GM12865 (cell line): ENCODE measurements around the gene OAS3.

Experiments
- DNase-seq: peaks from one replicate; pipeline ENCODE4 v3.0.0; 2010; ENCODE audit warnings: low read depth
- H3K4me3 ChIP-seq: 2 replicates; pipeline ENCODE4 v1.5.1; 2011; ENCODE audit warnings: mild to moderate bottlenecking, low read depth, low read length, control low read depth
- CTCF ChIP-seq: IDR thresholded peaks from 2 replicates; pipeline ENCODE4 v1.5.1; 2011; ENCODE audit warnings: low read length, control low read depth, low read depth, inconsistent platforms; ENCODE audit not compliant: insufficient read depth; ENCODE audit errors: missing control alignments

The OAS3 gene

GRCh38 chr12:112927475-112927874 is 10.8 kb upstream of the OAS3 start:
- H3K4me3 ChIP-seq, result no peak overlapping the region
- TF ChIP-seq CTCF, result no peak
- DNase-seq, result no peak

GRCh38 chr12:112927925-112928324 is 10.3 kb upstream of the OAS3 start:
- no peak for TF ChIP-seq CTCF
- H3K4me3 ChIP-seq, result no peak overlapping the region
- DNase-seq, result no peak

GRCh38 chr12:112928978-112929377 is 9.3 kb upstream of the OAS3 start:
- no peak for TF ChIP-seq CTCF
- H3K4me3 ChIP-seq, result no peak overlapping the region
- peak; percentile 23 for DNase-seq

- H3K4me3 ChIP-seq, result no peak overlapping the region
- DNase-seq, result no peak
- no peak for TF ChIP-seq CTCF
Observed at GRCh38 chr12:112929715-112930114, 8.6 kb upstream of the OAS3 start.

GRCh38 chr12:112930350-112930749 is 7.9 kb upstream of the OAS3 start:
- DNase-seq, result no peak
- H3K4me3 ChIP-seq, result no peak overlapping the region
- TF ChIP-seq CTCF, result no peak

GRCh38 chr12:112932485-112933128 is 5.7 kb upstream of the OAS3 start:
- no peak for TF ChIP-seq CTCF
- no peak overlapping the region for H3K4me3 ChIP-seq

GRCh38 chr12:112933129-112933505 is 5.2 kb upstream of the OAS3 start:
- TF ChIP-seq CTCF, result no peak
- no peak for DNase-seq
- no peak overlapping the region for H3K4me3 ChIP-seq

More at GRCh38 chr12:112932485-112933128, 5.7 kb upstream of the OAS3 start:
- DNase-seq, result no peak
